Suppressor macrophage treated with lipopolysaccharide for 1 hour (primary cell): ENCODE measurements around the gene IVL.

Experiments used
- DNase-seq, 3 donors: peaks; one replicate each; pipeline ENCODE4 v3.0.0-alpha.2; 2020 to 2022

Gene IVL

GRCh38 chr1:152954436-152954835 is 46.1 kb downstream of the IVL start:
- DNase-seq, result no peak

- DNase-seq, result no peak
Observed at GRCh38 chr1:152957561-152957960, 49.2 kb downstream of the IVL start.

GRCh38 chr1:152959273-152959672 is 50.9 kb downstream of the IVL start:
- DNase-seq, result no peak

- no peak for DNase-seq
Observed at GRCh38 chr1:152959801-152960451, 51.6 kb downstream of the IVL start.

- DNase-seq, result no peak
Observed at GRCh38 chr1:152960452-152961044, 52.2 kb downstream of the IVL start.
